ENCODE data around the gene SYNPO2L.
"Not testable (repeated sequence)": the region's sequence is repeated elsewhere in the genome, so short reads cannot be mapped to it uniquely, and the experiment has no call there.

Gene SYNPO2L, protein sequence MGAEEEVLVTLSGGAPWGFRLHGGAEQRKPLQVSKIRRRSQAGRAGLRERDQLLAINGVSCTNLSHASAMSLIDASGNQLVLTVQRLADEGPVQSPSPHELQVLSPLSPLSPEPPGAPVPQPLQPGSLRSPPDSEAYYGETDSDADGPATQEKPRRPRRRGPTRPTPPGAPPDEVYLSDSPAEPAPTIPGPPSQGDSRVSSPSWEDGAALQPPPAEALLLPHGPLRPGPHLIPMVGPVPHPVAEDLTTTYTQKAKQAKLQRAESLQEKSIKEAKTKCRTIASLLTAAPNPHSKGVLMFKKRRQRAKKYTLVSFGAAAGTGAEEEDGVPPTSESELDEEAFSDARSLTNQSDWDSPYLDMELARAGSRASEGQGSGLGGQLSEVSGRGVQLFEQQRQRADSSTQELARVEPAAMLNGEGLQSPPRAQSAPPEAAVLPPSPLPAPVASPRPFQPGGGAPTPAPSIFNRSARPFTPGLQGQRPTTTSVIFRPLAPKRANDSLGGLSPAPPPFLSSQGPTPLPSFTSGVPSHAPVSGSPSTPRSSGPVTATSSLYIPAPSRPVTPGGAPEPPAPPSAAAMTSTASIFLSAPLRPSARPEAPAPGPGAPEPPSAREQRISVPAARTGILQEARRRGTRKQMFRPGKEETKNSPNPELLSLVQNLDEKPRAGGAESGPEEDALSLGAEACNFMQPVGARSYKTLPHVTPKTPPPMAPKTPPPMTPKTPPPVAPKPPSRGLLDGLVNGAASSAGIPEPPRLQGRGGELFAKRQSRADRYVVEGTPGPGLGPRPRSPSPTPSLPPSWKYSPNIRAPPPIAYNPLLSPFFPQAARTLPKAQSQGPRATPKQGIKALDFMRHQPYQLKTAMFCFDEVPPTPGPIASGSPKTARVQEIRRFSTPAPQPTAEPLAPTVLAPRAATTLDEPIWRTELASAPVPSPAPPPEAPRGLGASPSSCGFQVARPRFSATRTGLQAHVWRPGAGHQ

DNA sequence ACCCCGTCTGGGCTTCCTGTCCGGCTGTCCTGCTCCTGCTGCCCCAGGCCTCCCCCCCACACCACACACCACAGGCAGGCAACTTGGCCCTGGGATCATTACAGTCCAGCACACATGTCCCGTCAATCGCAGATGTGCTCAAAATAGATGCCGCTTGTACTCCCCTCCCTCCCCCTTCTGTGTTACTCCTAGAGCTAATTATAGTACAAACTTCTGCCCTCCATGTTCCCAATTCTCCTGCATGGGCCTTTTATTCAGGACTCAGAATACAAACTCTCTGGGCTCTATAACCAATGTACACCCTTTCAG lies at the start of gene SYNPO2L:
TSS of gene SYNPO2L (minus strand) at position 40 of the 309 bp plus-strand sequence. CDS start 107 bp downstream, outside the sequence.
- no peak for DNase-seq

DNA sequence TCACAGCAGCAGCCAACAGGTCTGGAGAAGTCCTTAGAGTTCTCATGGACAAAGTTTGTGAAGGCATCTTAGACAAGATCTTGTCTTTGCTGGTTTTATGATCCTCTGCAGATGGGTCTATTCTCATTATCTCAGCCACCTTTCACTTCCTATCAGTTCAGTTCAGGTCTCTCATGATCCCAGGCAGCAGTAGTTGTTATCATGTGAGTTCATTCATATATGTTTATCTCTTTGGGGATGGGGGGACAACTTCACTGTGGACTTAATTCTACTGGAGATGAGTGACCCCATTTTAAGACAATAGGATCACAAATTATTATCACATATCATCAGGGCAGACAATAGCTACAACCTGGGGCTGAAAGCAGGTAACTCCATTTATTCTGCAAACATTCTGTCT lies 48.1 kb upstream of the SYNPO2L start:
- DNase-seq = not testable (repeated sequence)

DNA sequence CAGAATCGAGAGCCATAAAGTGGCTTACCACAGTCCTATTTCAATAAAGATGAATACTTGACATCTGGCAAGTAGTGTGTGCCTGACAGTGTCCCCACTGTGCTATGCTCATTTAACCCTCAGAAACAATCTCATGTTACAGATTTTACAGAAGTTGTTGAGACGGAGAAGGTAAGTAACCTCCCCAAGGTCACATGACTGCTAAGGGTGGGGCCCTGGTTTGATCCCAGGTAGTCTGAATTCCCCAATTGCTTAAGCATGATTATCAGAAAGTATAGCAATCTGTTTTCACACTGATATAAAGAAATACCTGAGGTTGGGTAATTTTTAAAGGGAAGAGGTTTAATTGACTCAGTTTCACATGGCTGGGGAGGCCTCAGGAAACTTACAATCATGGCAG lies 43.0 kb upstream of the SYNPO2L start:
- DNase-seq = not testable (repeated sequence)

DNA sequence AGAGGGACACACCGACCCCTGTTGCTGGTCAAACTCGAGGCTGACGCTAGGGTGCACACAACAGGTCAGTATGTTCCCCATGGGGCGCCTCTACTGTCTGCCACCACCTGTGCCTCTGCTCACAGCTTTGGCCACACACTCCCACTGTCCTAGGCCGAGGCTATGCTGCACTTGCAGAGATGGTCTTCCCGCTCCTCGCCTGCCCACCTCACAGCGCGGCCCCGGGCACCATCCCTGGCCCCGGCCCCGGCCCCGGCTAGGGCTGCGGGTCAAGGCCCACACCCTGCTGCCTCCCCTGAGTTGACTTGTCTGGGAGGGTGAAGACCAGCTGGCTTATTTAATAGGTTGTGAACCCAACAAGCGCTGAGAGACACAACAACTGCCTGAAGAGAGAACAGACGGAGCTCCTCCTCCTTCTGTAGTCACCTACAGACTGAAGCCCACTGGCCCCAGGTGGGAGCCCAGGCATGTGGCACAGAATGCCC lies 41.9 kb upstream of the SYNPO2L start, which contains the start of gene AGAP5:
TSS of gene AGAP5 (minus strand) at position 435 of the 485 bp plus-strand sequence. CDS start at position 81, 354 bp downstream.
- DNase-seq = not testable (repeated sequence)

DNA sequence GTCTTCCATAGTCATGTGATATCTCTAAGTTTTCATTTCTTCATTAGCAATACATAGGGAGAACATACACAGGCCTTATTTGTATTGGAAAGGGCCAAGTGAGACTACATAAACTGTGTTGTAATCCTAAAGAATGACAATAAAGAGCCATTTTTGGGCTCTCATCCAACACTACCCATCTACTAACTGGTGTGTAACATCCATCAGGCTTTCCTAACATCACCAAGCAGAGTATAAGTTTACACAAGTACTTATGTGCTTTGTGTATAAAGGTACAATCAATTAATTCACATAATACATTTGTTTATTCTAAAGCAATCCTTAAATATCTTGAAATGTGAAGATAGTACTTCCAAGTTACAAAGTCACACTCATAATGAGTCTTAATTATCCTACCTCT lies 39.5 kb upstream of the SYNPO2L start:
- DNase-seq = not testable (repeated sequence)

DNA sequence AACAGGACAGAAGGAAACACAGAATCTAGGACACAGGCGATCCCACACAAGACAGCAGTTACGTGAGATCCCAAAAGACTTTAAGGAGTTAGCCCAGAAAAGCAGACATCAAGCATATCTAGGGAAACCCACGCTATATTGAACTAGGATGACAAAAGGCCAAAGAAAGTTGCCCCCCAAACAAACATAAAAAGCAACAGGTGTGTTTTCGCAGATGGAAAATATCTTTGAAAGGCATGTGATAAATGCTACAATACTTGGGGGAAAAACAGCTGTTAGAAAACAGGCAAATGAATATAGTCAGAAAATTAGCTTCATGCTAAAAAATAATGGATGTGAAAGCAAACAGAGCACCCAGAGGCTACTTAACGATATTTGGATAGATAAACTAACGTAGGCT lies 34.9 kb upstream of the SYNPO2L start:
- not testable (repeated sequence) for DNase-seq

DNA sequence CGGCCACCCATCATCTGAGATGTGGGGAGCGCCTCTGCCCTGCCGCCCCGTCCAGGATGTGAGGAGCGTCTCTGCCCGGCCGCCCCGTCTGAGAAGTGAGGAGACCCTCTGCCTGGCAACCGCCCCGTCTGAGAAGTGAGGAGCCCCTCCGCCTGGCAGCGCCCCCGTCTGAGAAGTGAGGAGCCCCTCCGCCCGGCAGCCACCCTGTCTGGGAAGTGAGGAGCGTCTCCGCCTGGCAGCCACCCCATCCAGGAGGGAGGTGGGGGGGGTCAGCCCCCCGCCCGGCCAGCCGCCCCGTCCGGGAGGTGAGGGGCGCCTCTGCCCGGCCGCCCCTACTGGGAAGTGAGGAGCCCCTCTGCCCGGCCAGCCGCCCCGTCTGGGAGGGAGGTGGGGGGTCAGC lies 33.8 kb upstream of the SYNPO2L start:
- not testable (repeated sequence) for DNase-seq

DNA sequence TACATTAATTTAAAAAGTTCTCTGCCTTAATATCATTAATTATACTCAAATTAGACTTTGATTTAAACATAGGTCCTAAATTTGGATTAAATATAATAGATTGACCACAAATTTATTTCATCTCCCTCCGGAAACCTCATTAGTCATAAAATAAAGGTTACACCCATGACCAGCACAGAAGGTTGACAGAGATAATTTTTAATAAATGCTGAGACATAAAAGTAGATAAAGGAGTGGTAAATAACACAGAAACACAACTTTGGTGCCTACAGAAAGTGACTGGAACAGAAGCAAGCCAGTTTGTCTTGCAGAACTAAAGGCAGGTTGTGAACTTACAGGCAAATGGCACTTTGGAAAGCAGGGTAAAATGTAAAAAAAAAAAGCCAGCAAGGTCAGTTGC lies 31.8 kb upstream of the SYNPO2L start:
- not testable (repeated sequence) for DNase-seq

DNA sequence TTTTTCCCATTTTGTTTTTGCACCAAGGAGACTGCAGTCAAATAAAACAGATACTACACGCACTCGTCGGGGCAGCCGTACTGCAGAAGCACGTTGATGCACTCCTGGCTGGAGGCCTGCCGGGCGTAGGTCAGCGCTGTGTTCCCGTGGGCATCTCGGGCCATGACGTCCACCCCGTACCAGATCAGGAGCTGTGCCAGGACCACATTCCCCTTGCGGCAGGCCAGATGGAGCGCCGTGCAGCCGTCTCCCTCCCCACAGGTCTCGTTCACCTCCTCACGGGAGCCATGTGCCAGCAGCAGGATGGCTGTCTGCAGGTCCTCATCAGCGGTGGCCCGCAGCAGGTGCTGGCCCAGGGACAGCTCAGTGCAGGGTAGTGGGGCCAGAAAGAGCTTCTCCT lies 18.7 kb upstream of the SYNPO2L start:
- not testable (repeated sequence) for DNase-seq

DNA sequence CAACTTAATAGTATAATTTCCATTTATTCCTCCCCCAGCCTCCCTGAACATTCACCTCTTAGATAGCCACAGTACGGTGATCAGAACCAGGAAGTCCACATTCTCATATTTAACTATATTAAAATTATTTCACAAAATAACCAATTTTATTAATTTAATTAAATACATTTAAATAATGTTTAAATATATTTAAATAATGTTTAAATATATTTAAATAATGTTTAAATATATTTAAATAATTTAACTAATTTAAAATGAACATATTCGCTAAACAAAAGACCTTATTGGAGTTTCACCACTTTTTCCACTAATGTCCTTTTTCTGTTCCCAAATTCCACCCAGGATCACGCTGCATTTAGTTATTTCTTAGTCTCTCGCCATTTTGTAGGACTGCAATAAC lies 12.5 kb upstream of the SYNPO2L start:
- not testable (repeated sequence) for DNase-seq

DNA sequence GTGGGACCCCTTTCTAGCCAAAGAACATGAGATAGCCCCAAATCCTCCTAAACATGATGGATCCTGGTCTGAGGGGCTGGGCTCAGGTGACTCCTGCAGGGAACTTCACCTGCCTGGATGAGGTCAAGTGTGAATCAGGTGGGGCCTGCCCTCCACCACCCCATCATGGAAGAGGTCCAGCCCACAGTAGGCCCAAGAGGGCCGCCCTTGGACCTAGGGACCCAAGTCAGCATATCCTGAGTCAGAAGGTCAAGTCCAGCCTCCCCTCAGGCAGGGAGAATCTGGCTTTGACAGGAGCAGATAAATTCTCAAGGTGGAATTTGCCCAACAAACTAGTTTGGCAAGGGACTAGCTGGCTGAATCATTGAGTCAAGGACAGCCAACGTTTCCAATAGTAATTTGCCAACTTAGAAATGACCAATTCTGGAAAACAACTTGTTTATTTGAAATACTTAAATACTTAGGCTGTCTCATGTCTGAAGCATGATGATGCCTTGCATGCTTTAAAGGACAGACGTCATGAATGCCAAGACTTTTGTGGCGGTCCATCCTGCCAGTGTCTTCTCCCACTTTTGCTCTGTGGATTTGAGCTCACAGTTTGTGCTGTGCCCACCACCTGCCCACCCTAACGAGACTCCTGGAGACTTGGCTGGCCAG lies 10.5 kb upstream of the SYNPO2L start:
- DNase-seq = not testable (repeated sequence)

DNA sequence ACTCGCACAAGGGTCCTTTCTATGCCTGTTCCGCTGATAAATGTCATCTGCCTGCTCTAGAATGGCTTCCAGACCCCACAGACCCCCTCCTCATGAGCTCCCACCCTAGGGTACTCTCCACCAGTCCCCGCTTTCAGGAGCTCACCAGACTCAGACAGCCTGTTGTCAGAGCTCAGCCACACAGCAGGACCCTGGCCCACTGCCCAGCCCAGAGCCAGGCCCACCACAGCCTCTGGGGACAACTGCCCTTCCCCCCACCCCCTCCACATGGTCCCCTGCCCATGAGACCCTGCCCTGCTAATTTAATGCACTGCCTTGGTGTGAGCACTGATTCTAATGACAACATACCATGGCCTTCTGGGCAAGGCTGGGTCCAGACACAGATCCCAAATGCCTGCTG lies 9.8 kb upstream of the SYNPO2L start:
- not testable (repeated sequence) for DNase-seq

DNA sequence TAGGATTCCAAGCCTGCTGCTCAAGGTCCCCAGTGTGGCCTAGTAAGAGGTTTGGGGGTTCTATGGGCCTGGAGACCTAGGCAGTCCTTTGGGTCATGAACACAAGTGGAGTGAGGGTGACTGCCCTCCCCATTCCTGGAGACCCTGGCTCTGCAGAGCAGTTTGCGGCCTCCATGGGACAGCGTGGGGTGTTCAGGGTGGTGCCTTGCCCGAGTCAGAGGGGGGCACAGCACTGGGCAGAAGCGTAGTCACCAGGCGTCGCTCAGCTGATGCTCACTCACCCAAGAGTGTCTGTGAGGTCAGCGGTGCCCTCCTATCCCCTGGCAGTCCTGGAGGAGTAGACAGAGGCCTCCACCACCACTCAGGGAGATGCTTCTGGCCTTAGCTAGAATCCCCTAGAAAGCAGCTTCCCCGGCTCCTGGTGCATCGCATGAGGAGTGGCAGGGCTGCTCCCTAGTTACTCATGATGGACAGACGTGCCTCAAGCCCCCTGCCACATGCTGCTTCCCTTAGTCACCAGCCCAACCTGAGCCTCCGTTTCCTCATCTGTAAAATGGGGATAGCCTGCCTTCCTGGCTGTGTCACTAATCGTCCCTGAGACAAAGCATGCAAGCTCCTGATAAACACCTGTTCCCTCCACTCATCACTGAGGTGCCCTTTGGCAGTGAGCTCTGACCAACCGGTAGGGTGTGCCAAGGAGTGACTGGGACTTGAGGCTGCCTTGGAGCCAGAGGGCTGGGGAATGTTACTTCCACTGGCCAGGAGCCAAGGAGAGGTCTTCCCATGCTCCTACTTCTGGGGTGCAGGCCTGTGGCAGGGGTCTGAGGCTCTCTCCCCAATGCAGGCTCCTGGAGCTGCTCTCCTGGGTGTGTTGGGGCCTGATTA lies 8.6 kb upstream of the SYNPO2L start:
- not testable (repeated sequence) for DNase-seq

DNA sequence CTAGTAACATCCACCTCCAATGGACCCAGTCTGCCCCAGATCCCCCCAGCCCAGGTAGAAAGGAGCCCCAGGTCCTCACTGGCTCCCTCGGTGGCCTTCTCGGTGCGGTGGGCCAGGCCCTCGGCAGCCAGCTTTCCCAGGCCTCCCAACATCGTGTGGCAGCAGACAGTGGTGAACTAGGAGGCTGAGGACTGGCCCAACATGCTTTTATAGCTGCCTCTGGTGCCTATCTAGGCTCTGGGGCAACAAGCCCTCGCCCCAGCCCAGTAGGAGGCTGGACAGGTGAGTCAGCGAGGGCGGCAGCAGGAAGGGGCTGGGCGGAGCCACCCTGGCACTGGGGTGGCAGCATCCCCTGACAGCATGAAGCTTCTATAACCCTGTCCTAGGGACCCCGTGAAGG lies 7.8 kb upstream of the SYNPO2L start:
- DNase-seq = not testable (repeated sequence)

DNA sequence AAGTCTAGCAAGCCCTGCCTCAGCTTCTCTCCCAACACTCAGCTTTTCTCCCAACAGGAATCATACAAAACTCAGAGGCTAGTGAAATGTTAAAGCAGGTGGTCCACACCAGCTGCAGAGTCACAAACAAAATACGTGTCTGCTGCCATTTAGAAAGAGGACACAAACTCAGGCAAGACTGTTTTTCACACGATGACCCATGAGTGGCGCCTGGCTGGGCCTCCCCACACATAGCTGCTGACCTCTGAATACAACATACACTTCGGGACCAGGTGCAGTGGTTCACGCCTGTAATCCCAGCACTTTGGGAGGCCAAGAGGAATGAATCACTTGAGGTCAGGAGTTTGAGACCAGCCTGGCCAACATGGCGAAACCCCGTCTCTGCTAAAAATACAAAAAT lies 6.9 kb upstream of the SYNPO2L start:
- not testable (repeated sequence) for DNase-seq

DNA sequence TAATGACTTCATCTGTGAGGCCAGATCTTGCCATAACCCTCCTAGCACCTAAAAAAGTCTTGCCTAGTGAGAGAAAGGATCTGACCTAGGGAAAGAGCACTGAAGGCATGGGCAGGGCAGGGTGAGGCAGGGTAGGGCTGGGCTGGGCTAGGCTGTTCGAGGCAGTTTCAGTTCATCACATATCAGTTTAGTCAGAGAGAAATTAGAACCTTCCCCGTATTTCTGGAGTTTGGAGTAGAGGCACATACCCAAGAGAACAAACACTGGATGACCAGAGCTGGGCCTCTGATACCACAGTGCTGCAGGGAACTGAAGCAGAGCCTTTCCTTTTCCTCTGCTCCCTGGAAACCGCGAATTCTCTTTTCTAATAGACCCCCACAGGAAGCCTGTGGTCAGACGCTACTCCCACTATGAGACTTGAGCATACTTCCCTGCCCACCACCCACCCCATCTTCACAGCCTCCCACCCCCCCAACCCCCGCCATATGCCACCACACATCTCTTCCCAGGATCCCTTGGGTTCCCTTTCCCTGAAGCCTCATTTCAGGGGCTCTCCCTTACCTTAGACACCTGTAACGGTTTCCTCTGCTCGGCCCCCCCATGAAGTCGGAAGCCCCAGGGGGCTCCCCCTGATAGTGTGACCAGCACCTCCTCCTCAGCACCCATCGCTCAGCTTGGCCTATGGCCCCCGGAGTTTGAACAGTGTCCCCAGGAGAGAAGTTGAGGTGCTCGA lies 406 bp downstream of the SYNPO2L start:
- DNase-seq = no peak

DNA sequence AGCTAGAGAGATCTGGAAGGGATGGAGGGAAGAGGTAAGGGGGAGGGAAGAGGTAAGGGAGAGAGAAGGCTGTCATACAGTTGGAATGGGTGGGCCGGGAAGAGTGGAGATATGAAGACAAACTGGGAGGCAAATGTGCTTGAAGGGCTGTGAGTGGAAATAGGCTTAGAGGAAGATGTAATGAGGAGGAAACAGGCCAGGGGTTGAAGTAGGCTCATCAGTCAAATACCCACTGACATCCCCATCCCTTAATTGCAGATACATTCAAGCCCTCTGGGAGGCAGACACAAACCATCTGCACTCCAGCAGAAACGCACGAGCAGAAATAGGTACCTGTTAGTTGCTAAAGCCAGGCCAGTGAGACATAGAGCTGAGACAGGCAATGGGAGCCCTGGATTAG lies 2.1 kb downstream of the SYNPO2L start:
- DNase-seq = no peak

DNA sequence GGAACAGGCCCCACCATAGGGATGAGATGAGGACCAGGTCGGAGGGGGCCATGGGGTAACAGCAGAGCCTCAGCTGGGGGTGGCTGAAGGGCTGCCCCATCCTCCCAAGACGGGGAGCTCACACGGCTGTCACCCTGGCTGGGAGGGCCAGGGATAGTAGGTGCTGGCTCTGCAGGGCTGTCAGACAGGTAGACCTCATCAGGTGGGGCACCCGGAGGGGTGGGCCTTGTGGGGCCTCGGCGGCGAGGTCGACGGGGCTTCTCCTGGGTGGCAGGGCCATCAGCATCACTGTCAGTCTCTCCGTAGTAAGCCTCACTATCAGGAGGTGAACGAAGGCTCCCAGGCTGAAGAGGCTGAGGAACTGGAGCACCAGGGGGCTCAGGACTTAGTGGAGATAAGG lies 2.6 kb downstream of the SYNPO2L start:
- DNase-seq = no peak

DNA sequence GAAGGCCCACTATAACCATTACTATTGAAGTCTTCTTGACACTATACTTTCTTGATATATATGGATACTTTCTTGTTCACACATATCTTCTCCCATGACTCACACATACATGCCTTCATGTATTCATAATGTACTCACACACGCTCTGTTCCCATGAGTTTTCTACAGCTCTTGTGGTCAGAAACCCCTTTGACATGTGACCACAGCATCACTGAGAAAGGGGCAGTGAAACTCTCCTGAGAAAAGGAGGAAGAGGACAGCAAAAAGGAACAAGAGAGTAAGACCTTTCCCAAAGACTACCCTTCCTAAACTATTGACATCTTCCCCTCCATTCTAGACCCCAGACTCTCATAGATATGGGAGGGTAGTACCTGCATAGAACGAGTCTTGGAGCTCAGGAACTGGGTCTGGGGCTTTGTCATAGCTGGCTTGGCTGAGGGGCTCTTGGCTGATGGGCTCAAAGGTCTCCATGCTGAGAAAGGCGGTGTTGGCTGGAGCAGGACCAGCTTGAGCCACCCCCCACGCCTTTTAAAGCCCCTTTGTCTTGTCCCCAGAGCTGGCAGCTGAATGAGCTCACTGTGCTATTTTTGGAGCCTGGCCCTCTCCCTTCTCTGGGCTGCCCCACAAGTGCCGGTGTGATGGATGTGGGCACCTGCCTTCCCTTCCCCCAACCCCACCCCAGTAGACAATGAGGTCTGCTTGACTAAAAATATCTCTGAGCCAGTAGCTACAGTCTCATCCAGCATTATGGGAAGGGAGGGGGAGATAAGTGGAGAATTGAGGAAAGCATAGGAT lies 5.1 kb downstream of the SYNPO2L start:
- no peak for DNase-seq

DNA sequence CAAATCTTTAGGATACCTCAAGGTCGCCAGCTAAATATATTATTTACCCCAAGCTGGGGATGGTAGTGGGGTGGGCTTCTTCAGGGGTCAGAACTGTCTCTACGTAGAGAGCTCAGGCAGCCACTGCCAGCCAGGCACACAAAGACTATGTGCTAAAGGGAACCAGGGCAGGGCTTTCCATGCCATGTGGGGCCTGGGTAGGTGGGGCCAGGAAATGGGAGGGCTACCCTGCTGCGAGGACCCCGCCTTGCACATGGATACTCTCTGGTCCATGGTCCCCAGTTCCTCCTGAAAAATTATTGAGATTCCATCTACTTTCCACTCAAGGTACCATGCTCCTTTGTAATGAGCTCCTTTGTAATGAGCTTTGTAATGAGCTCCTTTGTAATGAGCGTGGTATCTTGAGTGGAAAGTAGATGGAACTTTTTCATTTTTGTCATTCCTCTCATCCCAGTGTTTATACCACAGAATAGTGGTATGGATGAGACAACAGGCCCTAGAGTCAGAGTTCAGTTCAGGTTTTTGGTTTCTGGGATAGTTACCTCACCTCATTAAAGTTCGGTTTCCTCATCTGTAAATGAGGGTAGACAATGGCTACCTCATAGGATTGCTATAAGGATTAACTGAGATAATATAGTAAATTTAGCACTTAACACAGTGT lies 5.8 kb downstream of the SYNPO2L start:
- no peak for DNase-seq
